HK-2 (cell line): Measurements from ENCODE around the gene BATF3.
"Not testable (repeated sequence)": the region's sequence is repeated elsewhere in the genome, so short reads cannot be mapped to it uniquely, and the experiment has no call there.

ENCODE experiments used
- DNase-seq: peaks from one replicate; pipeline ENCODE4 v3.0.0-alpha.2; 2018; ENCODE audit not compliant: unreplicated experiment

Gene BATF3, protein sequence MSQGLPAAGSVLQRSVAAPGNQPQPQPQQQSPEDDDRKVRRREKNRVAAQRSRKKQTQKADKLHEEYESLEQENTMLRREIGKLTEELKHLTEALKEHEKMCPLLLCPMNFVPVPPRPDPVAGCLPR

DNA sequence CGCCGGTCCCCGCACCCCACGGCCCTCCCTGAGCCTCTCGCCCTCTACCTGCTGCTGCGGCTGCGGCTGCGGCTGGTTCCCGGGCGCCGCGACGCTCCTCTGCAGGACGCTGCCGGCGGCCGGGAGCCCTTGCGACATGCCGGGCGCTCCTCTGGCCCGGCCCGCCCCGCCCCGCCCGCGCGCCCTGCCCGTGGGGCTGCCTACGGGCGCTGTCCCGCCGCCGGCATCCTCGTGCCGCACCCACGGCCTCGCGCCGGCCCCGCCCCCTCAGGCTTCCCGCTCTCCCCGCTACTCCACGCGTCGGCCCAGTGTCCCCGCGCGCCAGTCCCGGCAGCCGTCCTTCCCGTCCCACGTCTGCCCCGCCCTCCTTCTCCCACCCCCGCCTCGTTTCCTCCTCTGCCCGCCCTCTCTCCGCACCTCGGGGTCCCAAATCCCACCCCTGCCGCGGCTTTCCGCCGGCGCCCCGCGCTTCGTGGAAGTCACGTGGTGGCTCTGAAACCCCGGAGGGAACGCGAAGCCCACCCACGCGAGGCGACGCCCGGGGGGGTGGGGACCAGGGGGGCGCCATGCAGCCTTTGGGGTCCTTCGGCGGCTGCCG, at the start of gene BATF3:
TSS of gene BATF3 (minus strand) at position 216 of the 598 bp plus-strand sequence. CDS start at position 138, 78 bp downstream.
- peak; percentile 47 for DNase-seq

DNA sequence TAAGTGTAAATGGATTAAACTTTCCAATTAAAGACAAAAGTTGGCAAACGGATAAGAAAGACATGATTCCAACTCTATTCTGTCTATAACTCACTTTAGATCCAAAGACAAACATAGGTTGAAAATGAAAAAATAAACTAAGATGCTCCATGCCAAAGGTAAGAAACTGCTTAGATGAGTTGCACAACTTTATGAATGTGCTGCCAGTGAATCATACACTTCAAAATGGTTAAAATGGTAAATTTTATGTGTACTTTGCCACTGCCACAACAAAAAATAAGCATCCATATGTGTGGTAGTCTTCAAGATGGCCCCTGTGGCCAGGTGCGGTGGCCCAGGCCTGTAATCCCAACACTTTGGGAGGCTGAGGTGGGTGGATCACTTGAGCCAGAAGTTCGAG, 46.9 kb upstream of the BATF3 start:
- DNase-seq: no peak

- no peak for DNase-seq
These were observed 45.7 kb upstream of the BATF3 start for GRCh38 chr1:212745303-212745702.

DNA sequence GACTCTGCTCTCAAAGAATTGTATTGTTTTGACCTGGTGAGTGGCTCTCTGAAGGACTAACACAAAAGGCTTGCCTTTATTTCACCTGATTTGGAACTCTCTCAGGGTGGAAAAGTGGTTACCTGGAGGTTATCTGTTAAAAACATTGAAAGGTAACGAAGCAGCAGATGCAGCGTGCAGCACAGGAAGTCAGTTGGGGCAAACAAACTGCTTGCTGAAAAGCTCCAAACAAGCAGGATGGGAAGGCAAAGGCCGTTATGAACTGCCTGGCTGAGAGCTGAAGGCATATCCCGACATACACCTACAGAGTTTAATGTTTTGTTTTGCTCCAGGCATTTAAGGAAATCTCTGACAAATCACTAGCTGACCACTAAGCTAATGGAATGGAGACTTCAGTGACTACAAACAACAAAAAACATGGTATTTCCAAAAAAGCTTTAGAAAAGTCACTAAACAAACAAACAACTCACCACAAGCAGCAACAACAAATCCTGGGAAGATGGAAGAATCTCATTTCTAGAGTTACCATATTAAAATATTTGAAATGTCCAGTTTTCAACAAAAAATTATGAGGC, 44.3 kb upstream of the BATF3 start:
- DNase-seq: no peak

DNA sequence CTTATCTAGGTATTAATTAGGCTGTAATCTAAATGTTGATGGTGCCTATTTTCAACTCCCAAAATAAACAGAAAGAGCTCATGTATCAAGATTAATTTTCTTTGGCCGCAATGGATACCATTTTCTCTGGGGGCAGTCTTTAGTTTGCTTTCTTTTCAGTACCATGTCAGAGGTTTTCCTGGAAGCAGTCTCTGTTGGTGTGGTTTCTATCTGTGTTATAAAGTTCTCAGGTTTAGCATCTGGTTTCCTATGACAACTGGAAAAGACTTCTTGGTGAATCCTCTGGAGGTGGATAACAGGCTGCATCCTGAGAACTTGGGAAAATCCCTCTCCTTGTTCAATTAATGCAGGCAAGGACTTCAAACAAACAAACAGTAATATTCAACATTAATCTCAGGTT, 38.7 kb upstream of the BATF3 start:
- no peak for DNase-seq

DNA sequence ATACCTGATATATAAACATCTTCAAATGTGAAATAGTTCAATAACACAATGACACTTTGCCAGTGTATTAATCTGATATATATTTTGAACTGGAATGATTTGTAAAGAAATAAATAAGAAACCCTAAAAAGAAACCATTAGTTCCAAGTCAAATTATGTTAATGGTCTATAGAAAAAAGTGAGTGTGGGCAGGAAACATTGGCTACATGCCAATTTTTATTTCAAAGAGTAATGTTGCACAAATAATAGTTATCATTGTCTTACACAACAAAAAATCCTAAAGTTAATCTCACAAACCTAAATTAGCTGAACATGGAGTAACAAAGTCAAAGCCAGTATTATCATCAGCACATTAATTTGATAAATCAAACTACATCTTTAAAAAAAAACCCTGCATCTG, 37.9 kb upstream of the BATF3 start:
- no peak for DNase-seq

- DNase-seq: no peak
These were observed 33.5 kb upstream of the BATF3 start for GRCh38 chr1:212733109-212733508.

GRCh38 chr1:212731630-212732029, 32.0 kb upstream of the BATF3 start:
- DNase-seq: no peak

GRCh38 chr1:212728606-212729005, 29.0 kb upstream of the BATF3 start:
- no peak for DNase-seq

GRCh38 chr1:212727386-212728181, 27.9 kb upstream of the BATF3 start:
- DNase-seq: peak; percentile 46

- not testable (repeated sequence) for DNase-seq
These were observed 25.0 kb upstream of the BATF3 start for GRCh38 chr1:212724679-212725078.

- no peak for DNase-seq
These were observed 22.8 kb upstream of the BATF3 start for GRCh38 chr1:212722270-212722957.

DNA sequence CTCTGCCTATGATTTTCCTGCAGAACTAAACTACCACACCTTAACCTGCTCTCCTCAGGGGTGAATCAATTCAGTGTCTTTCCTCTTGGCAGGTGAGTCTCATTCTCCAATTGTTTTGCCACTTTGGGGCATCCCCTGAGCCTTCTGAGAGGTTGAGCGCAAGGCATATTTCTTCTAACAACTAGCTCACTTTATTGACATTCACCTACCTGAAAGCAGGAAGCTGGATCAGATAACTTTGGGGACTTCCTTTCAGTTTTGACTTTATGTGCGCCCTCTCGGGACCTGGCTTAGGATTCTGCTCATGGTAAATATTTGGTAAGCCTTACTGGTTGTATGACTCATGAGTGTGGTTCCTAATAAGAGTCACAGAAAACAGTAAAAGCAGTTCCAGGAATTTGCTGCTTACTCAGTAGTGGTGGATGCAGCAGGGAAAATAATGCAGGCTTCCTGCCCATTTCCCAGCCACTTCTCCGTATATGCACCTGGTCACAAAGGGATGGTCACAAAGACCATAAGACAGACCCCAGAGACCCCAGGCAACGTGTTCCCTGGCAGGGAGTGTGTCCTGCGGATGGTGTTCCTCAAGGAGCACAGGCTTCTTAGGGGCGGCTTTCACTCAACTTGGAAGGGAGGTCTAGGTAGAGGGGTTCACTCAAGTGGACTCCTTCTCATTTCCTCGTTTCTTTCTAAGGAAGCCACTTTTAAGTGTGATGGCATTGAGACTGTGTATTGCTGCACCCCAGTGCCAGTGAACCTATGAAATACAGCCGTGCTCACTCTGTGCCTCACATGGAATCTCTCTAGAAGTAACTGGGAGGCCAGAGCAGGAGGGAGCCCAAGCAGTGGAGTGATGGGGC, 22.0 kb upstream of the BATF3 start:
- no peak for DNase-seq

DNA sequence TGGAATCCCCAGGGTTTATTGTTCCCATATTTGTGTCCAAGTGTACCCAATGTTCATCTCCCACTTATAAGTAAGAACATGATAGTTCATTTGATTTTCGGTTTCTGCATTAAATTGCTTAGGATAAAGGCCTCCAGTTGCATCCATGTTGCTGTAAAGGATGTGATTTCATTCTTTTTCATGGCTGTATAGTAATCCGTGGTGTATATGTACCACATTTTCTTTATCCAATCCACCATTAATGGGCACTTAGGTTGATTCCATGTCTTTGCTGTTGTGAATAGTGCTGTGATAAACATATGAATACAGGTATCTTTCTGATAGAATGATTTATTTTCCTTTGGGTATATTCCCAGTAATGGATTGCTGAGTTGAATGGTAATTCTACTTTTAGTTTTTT, 20.0 kb upstream of the BATF3 start:
- DNase-seq: no peak

GRCh38 chr1:212718499-212718898, 18.9 kb upstream of the BATF3 start:
- DNase-seq: no peak

DNA sequence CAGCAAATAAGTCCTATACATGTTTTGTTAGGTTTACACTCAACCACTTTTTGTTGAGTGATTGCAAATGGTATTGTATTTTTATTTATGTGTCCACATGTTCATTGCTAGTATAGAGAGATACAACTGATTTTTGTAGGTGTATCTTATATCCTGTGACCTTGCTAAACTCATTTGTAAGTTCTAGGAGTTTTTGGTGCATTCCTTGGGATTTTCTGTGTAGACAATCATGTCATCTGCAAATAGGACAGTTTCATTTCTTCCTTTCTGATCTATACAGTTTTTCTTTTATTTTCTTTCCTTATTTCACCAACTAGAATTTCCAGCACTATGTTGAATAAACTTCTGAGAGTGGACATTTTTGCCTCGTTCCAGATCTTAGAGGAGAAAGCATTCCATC, 16.5 kb upstream of the BATF3 start:
- no peak for DNase-seq

DNA sequence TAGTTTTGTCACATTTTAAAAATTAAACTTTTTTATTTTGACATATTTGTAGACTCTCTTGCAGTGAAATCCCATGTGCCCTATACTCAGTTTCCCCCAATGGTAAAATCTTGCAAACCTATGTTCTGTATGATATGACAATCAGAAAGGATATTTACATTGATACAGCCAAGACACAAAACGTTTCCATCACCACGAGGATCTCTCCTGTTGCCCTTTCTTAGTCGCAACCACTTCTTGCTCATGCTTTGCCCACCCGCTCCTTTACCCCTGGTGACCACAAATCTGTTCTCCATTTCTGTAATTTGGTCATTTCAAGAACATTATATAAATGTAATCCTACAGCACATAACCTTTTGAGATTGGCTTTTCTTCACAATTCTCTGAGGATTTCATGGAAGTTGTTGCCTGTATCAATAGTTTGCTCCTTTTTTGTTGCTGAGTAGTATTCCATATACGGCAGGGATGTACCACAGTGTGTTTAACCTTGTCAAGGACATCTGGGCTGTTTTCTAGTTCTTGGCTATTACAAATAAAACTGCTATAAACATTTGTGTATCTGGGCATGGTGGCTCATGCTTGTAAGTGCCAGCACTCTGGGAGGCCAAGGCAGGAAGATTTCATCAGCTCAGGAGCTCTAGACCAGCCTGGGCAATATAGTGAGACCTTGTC, 14.0 kb upstream of the BATF3 start:
- no peak for DNase-seq

DNA sequence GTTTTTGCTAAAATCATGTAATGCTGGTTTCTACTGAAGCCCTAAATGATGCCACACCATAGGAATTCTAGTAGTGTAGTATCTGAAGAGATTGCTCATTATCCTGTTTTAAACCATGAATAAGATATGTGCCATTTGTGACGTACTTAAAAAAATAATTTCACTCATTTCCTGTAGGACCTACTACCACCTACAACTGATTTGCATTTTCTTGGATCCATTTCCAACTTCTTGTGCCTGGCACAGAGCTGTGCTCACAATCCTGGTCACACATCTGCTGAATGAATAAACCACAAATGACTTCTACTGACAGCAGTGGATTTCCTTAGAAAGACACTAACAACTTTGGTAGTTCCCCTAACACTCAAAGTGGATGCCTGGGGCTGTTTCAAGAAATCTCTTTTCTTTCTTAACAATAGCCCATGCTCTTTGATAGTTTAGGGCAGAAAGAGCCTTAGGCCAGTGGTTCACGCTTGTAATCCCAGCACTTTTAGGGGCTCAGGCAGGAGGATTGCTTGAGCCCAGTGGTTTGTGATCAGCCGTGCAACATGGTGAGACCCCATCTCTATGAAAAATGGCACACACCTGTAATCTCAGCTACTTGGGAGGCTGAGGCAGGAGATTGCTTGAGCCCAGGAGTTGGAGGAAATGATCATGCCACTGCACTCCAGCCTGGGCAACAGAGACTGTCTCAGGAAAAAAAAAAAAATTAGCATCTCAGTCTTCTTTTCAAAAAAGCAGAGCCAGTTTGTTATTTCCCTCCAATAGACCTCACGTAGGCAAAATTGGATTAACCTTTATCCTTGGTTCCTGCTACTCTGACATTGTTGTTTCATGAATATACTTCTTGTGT, 13.0 kb upstream of the BATF3 start:
- no peak for DNase-seq

DNA sequence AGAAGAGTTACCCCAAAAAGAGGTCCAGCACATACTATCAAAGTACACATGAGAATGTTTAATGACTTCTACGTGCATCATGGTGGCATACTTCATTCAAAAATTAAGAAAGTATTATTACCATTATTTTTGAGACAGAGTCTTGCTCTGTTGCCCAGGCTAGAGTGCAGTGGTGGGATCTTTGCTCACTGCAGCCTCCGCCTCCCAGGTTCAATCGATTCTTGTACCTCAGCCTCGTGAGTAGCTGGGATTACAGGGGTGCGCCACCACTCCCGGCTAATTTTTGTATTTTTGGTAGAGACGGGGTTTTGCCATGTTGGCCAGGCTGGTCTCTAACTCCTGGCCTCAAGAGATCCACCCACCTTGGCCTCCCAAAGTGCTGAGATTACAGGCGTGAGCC, 12.3 kb upstream of the BATF3 start:
- not testable (repeated sequence) for DNase-seq

GRCh38 chr1:212710566-212710965, 10.9 kb upstream of the BATF3 start:
- DNase-seq: no peak
